Left ventricle myocardium inferior (tissue), 1 donor: ENCODE data around the gene ATRN. TPM values are rescaled to one million over a fixed set of nuclear protein-coding genes. Genes with fewer than 3 reads are reported as not detected.
"Not testable (repeated sequence)": the region's sequence is repeated elsewhere in the genome, so short reads cannot be mapped to it uniquely, and the experiment has no call there.

Experiments used
- DNase-seq: peaks from one replicate; pipeline ENCODE4 v3.0.0-alpha.2; 2020
- H3K27ac ChIP-seq: fragments of 200-600 bp; replicated peaks from 2 replicates; pipeline ENCODE4 v1.8.0; 2021
- H3K27me3 ChIP-seq: fragments of 200-600 bp; 2 replicates; pipeline ENCODE4 v1.8.0; 2021; ENCODE audit warnings: low read depth
- H3K36me3 ChIP-seq: fragments of 200-600 bp; 2 replicates; pipeline ENCODE4 v1.8.0; 2021
- H3K4me1 ChIP-seq: fragments of 200-600 bp; 2 replicates; pipeline ENCODE4 v1.8.0; 2021
- H3K4me3 ChIP-seq: fragments of 200-600 bp; 2 replicates; pipeline ENCODE4 v1.8.0; 2021; ENCODE audit warnings: mild to moderate bottlenecking, moderate library complexity
- H3K9me3 ChIP-seq: fragments of 200-600 bp; replicated peaks from 2 replicates; pipeline ENCODE4 v1.8.0; 2021
- intact Hi-C: fragments of 100-400 bp; cut with micrococcal nuclease; formaldehyde crosslinking; loops from one replicate; pipeline ENCODE4 v1.11.0; 2022
- total RNA-seq: library from RNA; stranded (reverse); fragmentation: NEBNext Ultra II Directional; extraction: Animal tissue kit (Norgen Biotek cat#: 25700); gene quantifications from one replicate; pipeline ENCODE4 v1.2.1, GENCODE V29; 2021
- TF ChIP-seq, protein P1 (sequence below): fragments of 200-600 bp; IDR thresholded peaks from 2 replicates; pipeline ENCODE4 v1.8.0; 2021; ENCODE audit warnings: antibody characterized with exemption, mild to moderate bottlenecking, borderline replicate concordance
- donor health status: DM: no; HTN: yes; CAD: no; lungs with severe emphysema.

ATRN gene
- total RNA-seq, 1 donor from 2014 or later: 32.4 TPM

GRCh38 chr20:3521852-3522740 lies 51.3 kb downstream of the ATRN start:
- no peaks in the 10 kb centered on the region for H3K4me1 ChIP-seq
- DNase-seq: no peak
- peaks cover 3% of the 10 kb centered on the region for H3K9me3 ChIP-seq
- intact Hi-C loops: no loop called here
- TF ChIP-seq, protein P1, sequence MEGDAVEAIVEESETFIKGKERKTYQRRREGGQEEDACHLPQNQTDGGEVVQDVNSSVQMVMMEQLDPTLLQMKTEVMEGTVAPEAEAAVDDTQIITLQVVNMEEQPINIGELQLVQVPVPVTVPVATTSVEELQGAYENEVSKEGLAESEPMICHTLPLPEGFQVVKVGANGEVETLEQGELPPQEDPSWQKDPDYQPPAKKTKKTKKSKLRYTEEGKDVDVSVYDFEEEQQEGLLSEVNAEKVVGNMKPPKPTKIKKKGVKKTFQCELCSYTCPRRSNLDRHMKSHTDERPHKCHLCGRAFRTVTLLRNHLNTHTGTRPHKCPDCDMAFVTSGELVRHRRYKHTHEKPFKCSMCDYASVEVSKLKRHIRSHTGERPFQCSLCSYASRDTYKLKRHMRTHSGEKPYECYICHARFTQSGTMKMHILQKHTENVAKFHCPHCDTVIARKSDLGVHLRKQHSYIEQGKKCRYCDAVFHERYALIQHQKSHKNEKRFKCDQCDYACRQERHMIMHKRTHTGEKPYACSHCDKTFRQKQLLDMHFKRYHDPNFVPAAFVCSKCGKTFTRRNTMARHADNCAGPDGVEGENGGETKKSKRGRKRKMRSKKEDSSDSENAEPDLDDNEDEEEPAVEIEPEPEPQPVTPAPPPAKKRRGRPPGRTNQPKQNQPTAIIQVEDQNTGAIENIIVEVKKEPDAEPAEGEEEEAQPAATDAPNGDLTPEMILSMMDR: no peak
- H3K36me3 ChIP-seq: peaks cover 7% of the 10 kb centered on the region
- no peaks in the 10 kb centered on the region for H3K27me3 ChIP-seq
- no peak overlapping the region for H3K4me3 ChIP-seq
- no peak overlapping the region for H3K27ac ChIP-seq

DNA sequence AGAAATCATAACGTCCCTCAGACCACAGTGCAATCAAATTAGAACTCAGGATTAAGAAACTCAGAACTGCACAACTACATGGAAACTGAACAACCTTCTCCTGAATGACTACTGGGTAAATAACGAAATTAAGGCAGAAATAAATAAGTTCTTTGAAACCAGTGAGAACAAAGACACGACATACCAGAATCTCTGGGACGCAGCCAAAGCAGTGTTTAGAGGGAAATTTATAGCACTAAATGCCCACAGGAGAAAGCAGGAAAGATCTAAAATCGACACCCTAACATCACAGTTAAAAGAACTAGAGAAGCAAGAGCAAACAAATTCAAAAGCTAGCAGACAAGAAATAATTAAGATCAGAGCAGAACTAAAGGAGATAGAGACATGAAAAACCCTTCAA lies 53.9 kb downstream of the ATRN start:
- H3K4me3 ChIP-seq, intact Hi-C loops, H3K27ac ChIP-seq, H3K36me3 ChIP-seq, DNase-seq, H3K4me1 ChIP-seq, H3K27me3 ChIP-seq, H3K9me3 ChIP-seq: not testable (repeated sequence)

DNA sequence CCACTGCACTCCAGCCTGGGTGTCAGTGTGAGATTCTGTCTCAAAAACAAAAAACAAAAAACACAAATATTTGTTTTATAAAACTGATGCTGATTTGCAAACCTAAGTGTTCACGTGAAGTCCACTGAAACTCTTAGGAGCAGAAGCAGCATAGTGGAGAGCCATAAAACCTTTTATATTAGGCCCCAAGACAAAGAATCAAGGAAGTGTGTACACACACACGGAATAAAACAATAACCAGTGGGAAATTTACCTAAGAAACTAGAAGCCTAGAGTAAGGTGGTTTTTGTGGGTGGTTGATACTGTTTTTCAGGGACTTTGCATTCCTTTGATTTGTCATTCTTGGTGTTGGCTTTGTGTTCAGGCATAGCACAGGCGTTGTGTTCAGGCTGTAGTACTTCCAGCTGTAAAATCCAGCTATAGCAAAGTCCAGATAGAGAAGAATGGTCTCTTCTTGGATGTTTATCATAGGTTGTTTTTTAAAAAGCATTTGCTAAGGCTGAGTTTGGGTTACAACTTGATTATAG lies 61.3 kb downstream of the ATRN start:
- no peak for DNase-seq
- H3K4me1 ChIP-seq: no peaks in the 10 kb centered on the region
- TF ChIP-seq, protein P1: no peak
- H3K4me3 ChIP-seq: no peak overlapping the region
- no peaks in the 10 kb centered on the region for H3K27me3 ChIP-seq
- no peak overlapping the region for H3K27ac ChIP-seq
- no peaks in the 10 kb centered on the region for H3K9me3 ChIP-seq
- peaks cover 20% of the 10 kb centered on the region for H3K36me3 ChIP-seq
- intact Hi-C loops: no loop called here

GRCh38 chr20:3537733-3538132 lies 66.9 kb downstream of the ATRN start:
- H3K4me1 ChIP-seq, DNase-seq, intact Hi-C loops: not testable (repeated sequence)

DNA sequence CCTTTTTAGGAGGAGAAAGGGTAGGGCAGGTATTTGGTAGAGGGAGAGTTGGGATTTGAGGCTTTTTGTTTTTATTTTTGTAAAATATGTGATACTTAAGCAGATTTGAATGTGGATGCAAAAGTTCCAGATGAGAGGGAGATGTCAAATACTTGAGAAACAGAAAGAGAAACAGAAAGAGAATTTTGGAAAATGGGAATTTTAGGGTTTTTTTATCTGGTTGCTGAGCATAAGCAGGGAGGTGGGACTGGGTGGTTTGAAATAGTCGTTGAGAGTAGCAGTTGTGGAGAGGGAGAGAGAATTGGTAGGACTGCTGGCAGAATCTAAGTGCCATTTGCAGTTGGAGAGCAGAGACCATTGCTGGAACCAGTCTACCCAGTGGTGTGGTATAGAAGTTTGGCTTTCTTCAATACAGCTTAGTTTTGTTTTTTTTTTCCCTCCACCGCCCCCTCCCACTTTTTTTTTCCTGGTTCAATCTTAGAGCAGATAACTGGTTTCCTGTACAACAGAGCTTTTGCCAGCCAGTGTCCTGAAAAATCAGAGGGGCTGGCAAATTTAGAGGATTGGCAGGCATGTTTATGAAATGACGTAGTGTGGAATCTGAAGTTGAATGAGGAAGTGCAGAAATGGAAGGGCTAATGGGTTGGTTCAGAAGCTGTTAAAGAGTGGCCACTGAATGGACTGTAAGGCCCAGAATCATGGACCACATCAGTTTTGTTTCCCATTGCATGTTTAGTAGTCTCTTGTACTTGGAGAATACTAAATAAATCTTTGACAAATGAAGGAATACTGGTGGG lies 68.7 kb downstream of the ATRN start:
- Histone ChIP-seq H3K27me3 (no peaks in the 10 kb centered on the region), H3K36me3 (peaks cover 20% of the 10 kb centered on the region), H3K9me3 (no peaks in the 10 kb centered on the region), H3K4me3 (peak overlapping the region; percentile 1), H3K4me1 (peaks cover 7% of the 10 kb centered on the region), H3K27ac (peak overlapping the region; percentile 34)
- intact Hi-C loops: no loop called here
- DNase-seq: no peak
- TF ChIP-seq, protein P1: no peak

More at GRCh38 chr20:3537733-3538132, 66.9 kb downstream of the ATRN start:
- H3K27me3 ChIP-seq, H3K4me3 ChIP-seq, H3K27ac ChIP-seq, H3K9me3 ChIP-seq: not testable (repeated sequence)
- peaks cover 20% of the 10 kb centered on the region for H3K36me3 ChIP-seq

DNA sequence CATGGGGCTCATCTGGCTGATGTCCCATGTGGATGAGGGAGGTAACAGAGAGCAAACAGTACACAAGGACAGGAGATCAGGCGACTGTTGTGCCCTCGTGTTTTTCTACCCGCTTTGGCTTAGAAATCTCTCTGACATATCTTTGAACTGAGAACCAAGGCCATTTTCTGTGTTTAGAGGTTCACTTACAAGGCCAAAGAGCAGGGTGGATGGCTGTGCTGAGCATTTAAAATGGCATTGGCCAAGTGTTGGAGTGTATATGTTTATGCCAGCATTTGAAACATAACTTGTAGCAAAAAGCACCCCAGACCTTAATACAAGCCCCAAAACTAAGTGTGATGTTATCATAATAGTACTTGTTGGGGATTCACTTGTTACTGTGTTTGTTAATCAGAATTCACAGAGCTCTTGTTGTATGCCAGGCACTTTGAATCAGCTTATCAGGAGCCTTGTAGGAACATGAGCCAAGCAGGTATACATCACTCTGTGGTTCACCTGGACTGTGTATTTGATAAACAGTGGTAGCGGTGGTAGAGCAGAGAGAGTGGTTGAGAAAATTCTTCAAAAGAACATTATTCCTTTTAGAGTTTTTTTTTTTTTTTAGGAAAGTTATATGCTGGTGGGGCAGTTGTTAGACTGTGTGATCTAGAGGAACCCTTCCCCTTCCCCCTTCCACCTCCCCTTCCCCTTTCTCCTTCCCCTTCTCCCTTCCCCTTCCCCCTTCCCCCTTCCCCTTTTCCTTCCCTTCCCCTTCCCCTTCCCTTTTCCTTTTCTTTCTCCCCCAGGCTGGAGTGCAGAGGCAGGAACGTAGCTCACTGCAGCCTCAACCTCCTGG lies 71.3 kb downstream of the ATRN start:
- intact Hi-C loops: no loop called here
- H3K4me1 ChIP-seq: peaks cover 7% of the 10 kb centered on the region
- no peak for DNase-seq
- H3K27ac ChIP-seq: no peak overlapping the region
- no peaks in the 10 kb centered on the region for H3K27me3 ChIP-seq
- H3K4me3 ChIP-seq: no peak overlapping the region
- H3K36me3 ChIP-seq: peaks cover 10% of the 10 kb centered on the region
- TF ChIP-seq, protein P1: no peak
- H3K9me3 ChIP-seq: no peaks in the 10 kb centered on the region
